CD4-positive, alpha-beta T cell treated with Interferon gamma for 1 hour (primary cell): ENCODE measurements around the gene ZNF655.
"Not testable (repeated sequence)": the region's sequence is repeated elsewhere in the genome, so short reads cannot be mapped to it uniquely, and the experiment has no call there.

Source experiments
- DNase-seq: peaks from one replicate; pipeline ENCODE4 v3.0.0-alpha.2; 2020

The ZNF655 gene

GRCh38 chr7:99560834-99561736, 2.6 kb downstream of the ZNF655 start:
- no peak for DNase-seq

GRCh38 chr7:99561737-99562051, 3.3 kb downstream of the ZNF655 start:
- no peak for DNase-seq

GRCh38 chr7:99562114-99562784, 3.8 kb downstream of the ZNF655 start:
- DNase-seq: no peak

GRCh38 chr7:99562832-99563231, 4.4 kb downstream of the ZNF655 start:
- no peak for DNase-seq

- no peak for DNase-seq
These were observed 5.2 kb downstream of the ZNF655 start for GRCh38 chr7:99563650-99564049.

GRCh38 chr7:99568770-99569169, 10.3 kb downstream of the ZNF655 start:
- DNase-seq: not testable (repeated sequence)

GRCh38 chr7:99571768-99572167, 13.3 kb downstream of the ZNF655 start:
- no peak for DNase-seq

GRCh38 chr7:99573257-99573656, 14.8 kb downstream of the ZNF655 start:
- no peak for DNase-seq

- no peak for DNase-seq
These were observed 17.8 kb downstream of the ZNF655 start for GRCh38 chr7:99576251-99576650.

- no peak for DNase-seq
These were observed 21.0 kb downstream of the ZNF655 start for GRCh38 chr7:99579281-99579955.

- peak; percentile 42 for DNase-seq
These were observed 21.7 kb downstream of the ZNF655 start for GRCh38 chr7:99579956-99580777.

GRCh38 chr7:99580778-99581332, 22.4 kb downstream of the ZNF655 start:
- DNase-seq: not testable (repeated sequence)

- no peak for DNase-seq
These were observed 30.4 kb downstream of the ZNF655 start for GRCh38 chr7:99588868-99589267.

- no peak for DNase-seq
These were observed 36.7 kb downstream of the ZNF655 start for GRCh38 chr7:99594948-99595745.

- no peak for DNase-seq
These were observed 38.0 kb downstream of the ZNF655 start for GRCh38 chr7:99596408-99596955.

GRCh38 chr7:99597762-99598501, 39.5 kb downstream of the ZNF655 start, which contains the start of gene TMEM225B:
Gene TMEM225B (plus strand): TSS chr7:99598267. CDS start chr7:99604389, 6,122 bp downstream.
- DNase-seq: no peak

- DNase-seq: no peak
These were observed 41.4 kb downstream of the ZNF655 start for GRCh38 chr7:99599836-99600235.

- DNase-seq: no peak
These were observed 43.3 kb downstream of the ZNF655 start for GRCh38 chr7:99601656-99602310.

- DNase-seq: no peak
These were observed 47.1 kb downstream of the ZNF655 start for GRCh38 chr7:99605527-99605926.

- DNase-seq: no peak
These were observed 48.1 kb downstream of the ZNF655 start for GRCh38 chr7:99606531-99606930.
